Natural killer cell (primary cell): ENCODE results near the gene NPEPL1. TPM values are rescaled to one million over a fixed set of nuclear protein-coding genes. Genes with fewer than 3 reads are reported as not detected.

Experiments used
- ATAC-seq, 3 donors: fragments of 150-1000 bp in 2 of 3; fragments of 200-7000 bp in 1 of 3; cut with Tn5 transposase; 1 replicate in 1 of 3; 2 replicates in 2 of 3; pipeline ENCODE4 v1.10.0; 2021; ENCODE audit warnings: mild to moderate bottlenecking in 2 of 3, moderate library complexity in 2 of 3
- DNase-seq, 2 donors: peaks; one replicate each; pipeline versions ENCODE4 v3.0.0 to v3.0.0-alpha.2; 2013 to 2021; ENCODE audit warnings: mixed read lengths in 1 of 2
- H3K27ac ChIP-seq: one replicate; pipeline ENCODE4 v1.5.1; 2013; ENCODE audit warnings: mild to moderate bottlenecking, low read length
- H3K27me3 ChIP-seq: one replicate; pipeline ENCODE4 v1.6.1; 2013; ENCODE audit warnings: low read length; ENCODE audit not compliant: control insufficient read depth, insufficient read depth
- H3K36me3 ChIP-seq: one replicate; pipeline ENCODE4 v1.6.1; 2013; ENCODE audit warnings: low read length; ENCODE audit not compliant: control insufficient read depth, insufficient read depth
- H3K4me1 ChIP-seq: one replicate; pipeline ENCODE4 v1.6.1; 2013; ENCODE audit warnings: low read length; ENCODE audit not compliant: control insufficient read depth, insufficient read depth
- H3K4me3 ChIP-seq: one replicate; pipeline ENCODE4 v1.5.1; 2013; ENCODE audit warnings: low read length
- H3K9me3 ChIP-seq: one replicate; pipeline ENCODE4 v1.6.1; 2013; ENCODE audit warnings: low read length; ENCODE audit not compliant: control insufficient read depth, insufficient read depth
- H3K27ac Mint-ChIP-seq, 2 donors: one replicate each; pipeline ENCODE4 v1.8.0; 2022; ENCODE audit warnings: mild to moderate bottlenecking in 2 of 2, mixed read lengths in 2 of 2, moderate library complexity in 1 of 2
- H3K27me3 Mint-ChIP-seq, 2 donors: one replicate each; pipeline ENCODE4 v1.8.0; 2022; ENCODE audit warnings: low read depth in 2 of 2, mixed read lengths in 2 of 2
- H3K36me3 Mint-ChIP-seq: one replicate; pipeline ENCODE4 v1.8.0; 2022; ENCODE audit warnings: mixed read lengths
- H3K4me1 Mint-ChIP-seq, 2 donors: one replicate each; pipeline ENCODE4 v1.8.0; 2022; ENCODE audit warnings: mixed read lengths in 2 of 2
- H3K4me3 Mint-ChIP-seq: one replicate; pipeline ENCODE4 v1.8.0; 2022; ENCODE audit warnings: mild to moderate bottlenecking, moderate library complexity, mixed read lengths
- H3K9me3 Mint-ChIP-seq, 2 donors: one replicate each; pipeline ENCODE4 v1.8.0; 2022; ENCODE audit warnings: mixed read lengths in 2 of 2
- WGBS: methylation state at CpG from one replicate; pipeline ENCODE4 v1.1.7; 2013; ENCODE audit warnings: missing lambda C conversion rate; ENCODE audit not compliant: insufficient coverage; 5-methylcytosine and 5-hydroxymethylcytosine counted together
- intact Hi-C: fragments of 100-400 bp; cut with micrococcal nuclease; formaldehyde crosslinking; loops from one replicate; pipeline ENCODE4 v1.14.2; 2022
- total RNA-seq, 4 donors: library from RNA; stranded (reverse); fragments of 120-200 nt in 1 of 4; gene quantifications; one replicate each; pipeline versions ENCODE4 v1.2.3 to v1.2.4, GENCODE V29; 2013 to 2022
- TF ChIP-seq, protein P1 (sequence below): fragments of 200-600 bp; IDR thresholded peaks from one replicate; pipeline ENCODE4 v1.8.0; 2022; ENCODE audit warnings: antibody characterized with exemption

NPEPL1 gene
- total RNA-seq, 3 donors from 2014 or later (not counting 1 experiment from before 2014, with no cell fraction given): 66.0 to 83.7 (median 68.4) TPM

DNA sequence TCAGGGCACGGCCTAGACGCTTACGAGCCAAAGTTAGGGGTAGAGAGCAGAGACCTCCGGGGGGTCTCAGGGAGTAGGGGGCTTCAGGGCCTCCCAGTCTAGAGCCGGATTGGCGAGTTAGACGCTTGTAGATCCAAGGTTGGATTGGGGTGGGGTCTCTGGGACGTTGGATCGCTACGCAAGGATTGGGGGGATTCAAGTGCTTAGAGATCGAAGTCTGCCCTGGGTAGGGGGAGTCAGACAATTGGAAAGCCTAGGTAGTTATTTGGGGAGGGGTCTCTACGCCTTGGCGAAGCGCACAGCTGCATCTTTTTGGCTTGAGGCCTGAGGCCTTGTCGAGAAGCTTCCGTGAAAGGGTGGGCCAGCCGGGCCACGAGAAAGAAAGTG is 41.0 kb upstream of the NPEPL1 start:
- TF ChIP-seq, protein P1, sequence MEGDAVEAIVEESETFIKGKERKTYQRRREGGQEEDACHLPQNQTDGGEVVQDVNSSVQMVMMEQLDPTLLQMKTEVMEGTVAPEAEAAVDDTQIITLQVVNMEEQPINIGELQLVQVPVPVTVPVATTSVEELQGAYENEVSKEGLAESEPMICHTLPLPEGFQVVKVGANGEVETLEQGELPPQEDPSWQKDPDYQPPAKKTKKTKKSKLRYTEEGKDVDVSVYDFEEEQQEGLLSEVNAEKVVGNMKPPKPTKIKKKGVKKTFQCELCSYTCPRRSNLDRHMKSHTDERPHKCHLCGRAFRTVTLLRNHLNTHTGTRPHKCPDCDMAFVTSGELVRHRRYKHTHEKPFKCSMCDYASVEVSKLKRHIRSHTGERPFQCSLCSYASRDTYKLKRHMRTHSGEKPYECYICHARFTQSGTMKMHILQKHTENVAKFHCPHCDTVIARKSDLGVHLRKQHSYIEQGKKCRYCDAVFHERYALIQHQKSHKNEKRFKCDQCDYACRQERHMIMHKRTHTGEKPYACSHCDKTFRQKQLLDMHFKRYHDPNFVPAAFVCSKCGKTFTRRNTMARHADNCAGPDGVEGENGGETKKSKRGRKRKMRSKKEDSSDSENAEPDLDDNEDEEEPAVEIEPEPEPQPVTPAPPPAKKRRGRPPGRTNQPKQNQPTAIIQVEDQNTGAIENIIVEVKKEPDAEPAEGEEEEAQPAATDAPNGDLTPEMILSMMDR: no peak
- ATAC-seq: no peak
- Mint-ChIP-seq H3K4me3 (peak overlapping the region; percentile 97), H3K27ac (peak overlapping the region; percentile 94 to 98), H3K36me3 (no peaks in the 10 kb centered on the region), H3K9me3 (no peaks in the 10 kb centered on the region), H3K4me1 (peaks cover 39 to 41% of the 10 kb centered on the region in 2 donors), H3K27me3 (no peaks in the 10 kb centered on the region)
- peak in 1 of 2 donors; percentile 53 for DNase-seq
- peaks cover 14% of the 10 kb centered on the region for H3K4me1 ChIP-seq
- H3K9me3 ChIP-seq: no peaks in the 10 kb centered on the region
- H3K27me3 ChIP-seq: no peaks in the 10 kb centered on the region
- WGBS: 0% methylated on average over 18 of the region's 18 CpGs
- H3K4me3 ChIP-seq: peak overlapping the region; percentile 91
- intact Hi-C loops: loop anchor here (5.0 to 10.0 kb wide), 4 partner anchors 201 to 1047 kb away; partner anchors contain the start of genes GNAS and GNAS-AS1
- H3K27ac ChIP-seq: peak overlapping the region; percentile 81
- H3K36me3 ChIP-seq: peaks cover 3% of the 10 kb centered on the region

DNA sequence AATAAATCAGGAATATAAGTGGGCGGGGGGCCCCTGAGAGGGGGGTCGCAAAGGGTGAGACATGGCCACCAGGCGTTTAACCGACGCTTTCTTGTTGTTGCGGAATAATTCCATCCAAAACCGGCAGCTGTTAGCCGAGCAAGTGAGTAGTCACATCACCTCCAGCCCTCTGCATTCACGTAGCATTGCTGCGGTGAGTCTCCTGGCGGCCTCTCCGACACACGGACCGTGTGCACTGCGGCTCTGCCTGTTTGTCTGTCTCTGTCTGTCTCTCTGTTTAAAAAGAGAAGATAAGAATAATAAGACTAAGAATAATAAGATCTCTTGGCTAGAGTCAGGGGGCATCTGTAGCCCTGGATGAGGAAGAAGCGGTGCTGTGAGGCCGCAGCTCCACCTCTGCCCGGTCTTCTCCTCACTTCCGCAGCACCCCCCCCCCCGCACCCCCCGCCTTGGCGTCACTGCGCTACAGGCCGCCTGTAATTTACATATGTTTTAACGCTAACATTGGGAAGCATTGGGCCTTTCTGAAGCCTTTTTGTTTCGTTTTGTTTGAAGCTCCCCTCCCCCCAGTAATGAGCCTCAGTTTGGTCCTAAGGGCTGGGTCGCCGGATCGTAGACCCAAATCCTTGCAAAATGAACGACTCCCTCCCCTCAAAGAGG is 40.5 kb upstream of the NPEPL1 start:
- H3K4me1 Mint-ChIP-seq: peaks cover 44 to 47% of the 10 kb centered on the region in 2 donors
- Histone ChIP-seq H3K4me1 (peaks cover 14% of the 10 kb centered on the region), H3K4me3 (peak overlapping the region; percentile 91), H3K9me3 (no peaks in the 10 kb centered on the region), H3K36me3 (peaks cover 3% of the 10 kb centered on the region), H3K27ac (peak overlapping the region; percentile 81), H3K27me3 (no peaks in the 10 kb centered on the region)
- ATAC-seq (peak; percentile 64 to 84 (median 69)), DNase-seq (peak; percentile 62 to 91)
- 0% methylated on average over 19 of the region's 30 CpGs for WGBS
- no peaks in the 10 kb centered on the region for H3K36me3 Mint-ChIP-seq
- TF ChIP-seq, protein P1: no peak
- peak overlapping the region; percentile 94 to 98 for H3K27ac Mint-ChIP-seq
- H3K4me3 Mint-ChIP-seq: peak overlapping the region; percentile 97
- no peaks in the 10 kb centered on the region for H3K27me3 Mint-ChIP-seq
- H3K9me3 Mint-ChIP-seq: no peaks in the 10 kb centered on the region
- intact Hi-C loops: loop anchor here (2.0 to 10.0 kb wide), 6 partner anchors 41 to 1047 kb away; partner anchors contain the start of genes GNAS, GNAS-AS1 and NPEPL1

GRCh38 chr20:58652606-58653294 is 39.9 kb upstream of the NPEPL1 start:
- peak overlapping the region; percentile 91 for H3K4me3 ChIP-seq
- TF ChIP-seq, protein P1: no peak
- peaks cover 3% of the 10 kb centered on the region for H3K36me3 ChIP-seq
- no peaks in the 10 kb centered on the region for H3K9me3 ChIP-seq
- WGBS: 43% methylated on average over 6 of the region's 12 CpGs
- peak in 1 of 2 donors; percentile 52 for DNase-seq
- H3K27ac ChIP-seq: peak overlapping the region; percentile 81
- intact Hi-C loops: loop anchor here (2.0 to 10.0 kb wide), 6 partner anchors 40 to 1048 kb away; partner anchors contain the start of genes GNAS, GNAS-AS1 and NPEPL1
- no peaks in the 10 kb centered on the region for H3K9me3 Mint-ChIP-seq
- H3K4me3 Mint-ChIP-seq: peak overlapping the region; percentile 97
- peaks cover 14% of the 10 kb centered on the region for H3K4me1 ChIP-seq
- peak; percentile 11 to 35 (median 16) for ATAC-seq
- H3K27me3 ChIP-seq: no peaks in the 10 kb centered on the region
- peak overlapping the region; percentile 94 to 98 for H3K27ac Mint-ChIP-seq
- H3K27me3 Mint-ChIP-seq: no peaks in the 10 kb centered on the region
- peaks cover 51 to 53% of the 10 kb centered on the region in 2 donors for H3K4me1 Mint-ChIP-seq
- H3K36me3 Mint-ChIP-seq: no peaks in the 10 kb centered on the region
